Pons (tissue), 1 donor: ENCODE measurements around the gene MAP3K10.
"Not testable (repeated sequence)": the region's sequence is repeated elsewhere in the genome, so short reads cannot be mapped to it uniquely, and the experiment has no call there.

ENCODE experiments used
- DNase-seq: peaks from one replicate; pipeline ENCODE4 v3.0.0-alpha.2; 2016; ENCODE audit warnings: low spot score

The MAP3K10 gene

GRCh38 chr19:40217027-40217810 is 26.0 kb downstream of the MAP3K10 start:
- DNase-seq: no peak

DNA sequence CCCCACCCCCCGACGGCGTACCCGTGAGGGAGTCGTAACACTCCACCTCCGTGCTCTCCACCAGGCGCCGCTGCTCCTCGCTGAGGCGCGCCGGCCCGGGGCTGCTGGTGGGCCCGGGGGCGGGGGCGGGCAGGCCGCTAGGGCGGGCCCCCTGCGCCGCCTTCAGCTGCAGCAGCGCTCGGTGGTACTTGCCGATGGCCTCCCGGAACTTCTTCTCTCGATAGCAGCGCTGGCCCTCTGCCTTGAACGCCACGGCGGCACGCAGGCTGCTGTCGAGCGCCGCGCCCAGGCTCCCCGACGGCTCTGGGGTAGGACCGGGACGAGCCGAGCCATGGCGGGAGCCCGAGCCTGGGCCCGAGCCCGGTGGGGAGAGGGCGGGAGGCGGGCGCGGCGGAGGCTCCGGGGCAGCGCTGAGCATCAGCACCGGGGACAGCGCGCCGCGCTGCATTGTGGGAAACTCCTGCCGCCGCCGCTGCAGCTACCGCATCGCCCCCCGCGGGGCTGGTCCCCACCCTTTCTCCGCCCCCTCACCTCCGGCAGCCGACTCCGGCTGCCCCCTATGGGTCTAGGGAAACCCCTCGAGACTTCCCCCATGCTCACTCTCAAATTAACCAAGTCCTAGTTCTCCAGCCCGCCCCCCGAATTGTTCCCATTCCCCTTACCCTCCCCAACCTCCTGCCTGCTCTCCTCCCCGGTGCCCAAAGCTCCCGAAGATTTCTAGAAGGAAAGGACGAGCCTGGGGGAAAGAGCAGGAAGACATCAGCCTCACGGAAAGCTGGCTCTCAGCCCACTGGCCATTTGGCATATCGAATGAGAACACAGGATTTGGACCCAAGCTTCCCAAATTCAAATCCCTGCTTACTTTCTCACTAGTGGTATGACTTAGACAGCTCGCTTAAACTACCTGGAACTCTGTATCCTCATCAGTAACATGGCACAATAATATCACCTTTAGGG is 27.0 kb downstream of the MAP3K10 start, which contains the start of gene TTC9B:
Gene TTC9B (minus strand): TSS at position 451 of the 957 bp plus-strand sequence. CDS start 3 bp downstream, at position 448.
- DNase-seq: no peak

DNA sequence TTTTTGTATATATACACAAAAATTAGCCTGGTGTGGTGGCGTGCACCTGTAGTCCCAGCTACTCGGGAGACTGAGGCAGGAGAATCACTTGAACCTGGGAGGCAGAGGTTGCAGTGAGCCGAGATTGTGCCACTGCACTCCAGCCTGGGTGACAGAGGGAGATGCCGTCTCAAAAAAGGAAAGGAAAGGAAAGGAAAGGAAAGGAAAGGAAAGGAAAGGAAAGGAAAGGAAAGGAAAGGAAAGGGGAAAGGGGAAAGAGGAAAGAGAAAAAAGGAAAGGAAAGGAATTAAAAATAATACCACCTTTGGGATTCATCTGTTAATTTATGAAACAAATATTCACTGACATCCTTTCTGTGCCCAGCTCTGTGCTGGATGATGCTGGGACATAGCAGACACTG is 27.8 kb downstream of the MAP3K10 start:
- not testable (repeated sequence) for DNase-seq

DNA sequence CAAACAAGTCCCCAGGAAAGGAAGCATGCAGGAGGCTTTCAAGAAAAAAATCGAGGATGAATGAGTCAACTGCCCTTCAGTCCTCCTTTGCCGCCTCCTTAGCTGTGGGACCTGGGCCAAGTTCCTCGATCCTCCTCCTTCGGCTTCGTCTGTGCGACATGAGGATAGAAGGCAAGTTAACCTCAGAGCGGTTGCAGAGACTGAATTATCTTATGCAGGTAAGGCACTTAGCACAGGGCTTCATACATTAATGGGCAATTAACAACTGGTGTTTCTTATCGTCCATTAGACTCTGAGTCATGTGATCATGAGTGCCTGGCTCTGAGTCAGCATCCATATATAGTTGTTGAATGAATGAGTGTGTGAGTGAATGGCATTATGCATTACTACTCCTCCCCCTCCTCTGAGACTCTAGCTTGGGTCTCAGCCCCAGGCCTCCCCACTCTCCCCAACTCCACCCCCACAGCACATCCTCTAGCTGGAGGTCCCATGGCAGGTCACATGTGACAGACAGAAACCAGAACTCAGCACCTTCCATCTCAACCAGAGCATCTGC is 28.6 kb downstream of the MAP3K10 start:
- no peak for DNase-seq

DNA sequence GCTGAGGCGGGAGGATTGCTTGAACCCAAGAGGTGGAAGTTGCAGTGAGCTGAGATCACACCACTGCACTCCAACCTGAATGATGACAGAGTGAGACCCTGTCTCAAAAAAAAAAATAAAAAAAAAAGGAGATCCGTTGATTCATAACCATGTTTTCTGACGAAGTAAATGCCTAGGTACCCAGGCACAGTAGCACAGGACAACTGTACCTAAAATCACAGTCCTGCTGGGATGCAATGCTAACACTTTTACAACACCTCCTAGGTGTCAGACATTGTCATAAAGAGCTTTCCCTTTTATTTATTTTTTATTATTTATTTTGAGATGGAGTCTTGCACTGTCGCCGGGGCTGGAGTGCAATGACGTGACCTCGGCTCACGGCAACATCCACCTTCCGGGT is 29.4 kb downstream of the MAP3K10 start:
- DNase-seq: no peak

- peak; percentile 97 for DNase-seq
Observed at GRCh38 chr19:40221858-40222619, 30.8 kb downstream of the MAP3K10 start.

DNA sequence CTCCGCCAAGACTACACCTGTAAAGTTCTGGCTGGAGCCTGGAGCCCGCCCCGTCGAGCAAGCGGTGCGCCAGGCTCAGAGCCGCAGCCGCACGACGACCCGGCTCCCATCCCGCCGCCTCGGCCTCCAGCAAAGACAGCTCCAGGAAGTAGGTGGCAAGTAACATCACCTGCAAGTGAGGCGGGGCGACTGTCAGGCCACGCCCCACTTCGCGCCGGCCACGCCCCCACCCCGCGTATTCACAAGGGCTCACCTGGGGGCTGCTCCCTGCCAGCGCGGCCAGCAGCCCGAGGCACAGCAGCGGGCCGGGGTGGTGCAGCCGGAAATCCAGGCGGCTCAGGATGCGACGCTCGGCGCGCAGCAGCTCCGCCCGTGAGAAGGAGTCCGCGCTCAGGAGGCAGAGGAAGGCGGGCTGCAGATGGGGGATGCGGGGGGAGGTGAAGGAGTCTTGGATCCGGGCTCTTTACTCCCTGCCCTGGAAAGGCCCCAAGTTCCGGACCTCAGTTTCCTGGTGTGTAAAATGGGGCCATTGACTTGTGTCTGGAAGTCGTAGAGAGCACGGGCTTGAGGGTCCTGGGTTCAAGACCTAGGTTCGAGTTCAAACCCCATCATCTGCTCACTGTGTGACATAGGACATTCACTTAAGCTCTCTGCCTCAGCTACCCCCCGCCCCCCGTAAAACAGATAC is 32.1 kb downstream of the MAP3K10 start:
- no peak for DNase-seq

GRCh38 chr19:40224342-40225150 is 33.3 kb downstream of the MAP3K10 start:
- no peak for DNase-seq

DNA sequence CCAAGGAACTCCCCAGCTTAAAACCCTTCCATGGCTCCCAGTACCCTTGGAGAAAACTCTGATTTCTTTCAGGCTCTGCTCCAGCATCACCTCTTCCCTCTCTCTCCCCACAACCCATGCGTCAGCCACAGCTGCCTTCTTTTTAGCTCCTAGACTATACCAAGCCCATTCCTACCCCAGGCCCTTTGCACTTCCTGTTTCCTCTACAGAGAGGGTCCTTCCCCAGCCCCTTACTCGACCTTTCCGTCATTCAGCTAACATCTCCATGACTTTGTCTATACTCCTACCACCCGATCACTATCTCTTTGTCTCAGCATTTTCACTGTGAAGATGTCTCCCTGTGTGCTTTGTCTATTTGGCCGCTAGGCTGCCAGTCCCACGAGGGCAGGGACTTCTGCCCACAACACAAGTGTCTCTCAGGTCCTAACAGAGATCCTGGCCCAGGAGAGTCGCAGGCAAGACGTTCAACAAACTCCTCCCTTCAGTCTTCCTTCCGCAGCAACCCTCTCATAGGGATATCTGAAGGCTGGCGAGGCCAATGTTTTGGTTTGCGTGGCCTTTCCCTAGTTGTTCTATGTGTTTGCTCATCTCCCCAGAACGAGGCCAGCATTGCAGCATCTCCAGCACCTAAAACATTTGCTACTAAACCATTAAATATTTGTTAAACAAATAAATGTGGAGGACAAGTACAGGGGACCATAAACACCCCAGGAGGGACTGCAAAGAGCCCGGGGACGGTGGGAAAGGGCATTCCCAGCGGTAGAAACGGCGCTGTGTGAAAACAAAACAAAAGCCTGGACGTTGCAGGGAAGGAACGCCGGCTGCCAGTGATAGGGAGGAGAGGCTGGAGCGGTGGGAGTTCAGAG is 34.4 kb downstream of the MAP3K10 start:
- DNase-seq: no peak

GRCh38 chr19:40228346-40228745 is 37.1 kb downstream of the MAP3K10 start:
- no peak for DNase-seq

DNA sequence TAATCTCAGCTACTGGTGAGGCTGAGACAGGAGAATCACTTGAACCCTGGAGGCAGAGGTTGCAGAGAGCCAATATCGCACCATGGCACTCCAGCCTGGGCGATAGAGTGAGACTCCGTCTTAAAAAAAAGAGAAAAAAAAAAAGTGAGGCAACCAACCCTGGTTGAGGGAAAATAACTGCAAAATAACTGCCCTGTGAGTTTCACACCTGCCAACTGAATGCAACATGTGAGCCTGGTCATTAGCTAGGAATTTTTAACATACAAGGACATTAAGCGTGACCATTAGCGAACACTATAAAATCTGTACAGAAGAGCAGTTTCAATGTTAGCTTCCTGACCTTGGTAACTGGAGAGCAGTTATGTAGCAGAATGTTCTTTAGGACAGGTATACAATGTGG is 37.6 kb downstream of the MAP3K10 start:
- no peak for DNase-seq

GRCh38 chr19:40229484-40229883 is 38.3 kb downstream of the MAP3K10 start:
- no peak for DNase-seq

GRCh38 chr19:40229926-40230417 is 38.7 kb downstream of the MAP3K10 start:
- DNase-seq: no peak

- no peak for DNase-seq
Observed at GRCh38 chr19:40231057-40231456, 39.8 kb downstream of the MAP3K10 start.

GRCh38 chr19:40231544-40232424 is 40.6 kb downstream of the MAP3K10 start:
- no peak for DNase-seq

DNA sequence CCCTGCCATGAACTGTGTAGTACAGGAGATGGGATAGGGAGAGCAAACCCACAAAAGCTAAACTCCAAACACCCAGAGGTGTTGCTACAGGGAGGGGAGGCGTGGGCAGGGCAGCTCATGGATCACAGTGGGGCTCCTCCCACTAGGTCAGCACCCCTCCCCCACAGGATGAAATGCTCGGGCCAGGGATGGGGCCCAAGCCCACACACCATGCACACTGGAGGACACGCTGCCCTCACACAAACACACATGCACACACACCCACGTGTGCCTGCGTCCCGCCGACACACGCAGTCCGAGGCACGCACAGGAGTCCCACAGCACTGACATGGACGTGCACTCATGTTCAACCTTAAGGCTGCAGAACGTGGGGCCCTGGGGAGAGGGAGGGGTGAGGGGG is 41.3 kb downstream of the MAP3K10 start:
- DNase-seq: no peak

GRCh38 chr19:40232949-40233810 is 42.0 kb downstream of the MAP3K10 start:
- no peak for DNase-seq
